SK-N-SH (cell line): Measurements from ENCODE around the gene LRP1.

Experiments used
- EP300 ChIP-seq, 2 experiments: IDR thresholded peaks; 2 replicates each; pipeline versions ENCODE4 v1.4.0 to v1.6.1; 2012; ENCODE audit warnings: borderline replicate concordance in 1 of 2, low read depth in 1 of 2, low read length in 1 of 2
- GATA2 ChIP-seq: sonication (generic); formaldehyde crosslinking; IDR thresholded peaks from 2 replicates; pipeline ENCODE4 v1.5.0; 2020; ENCODE audit warnings: mild to moderate bottlenecking, missing genetic modification reagents
- NFIC ChIP-seq: IDR thresholded peaks from 2 replicates; pipeline ENCODE4 v1.4.0; 2012; ENCODE audit warnings: borderline replicate concordance
- TAF1 ChIP-seq: IDR thresholded peaks from 2 replicates; pipeline ENCODE4 v1.6.1; 2012; ENCODE audit warnings: low read depth, mild to moderate bottlenecking, low read length, moderate library complexity, borderline replicate concordance
- TF ChIP-seq, protein P1 (sequence below): fragments of 200-600 bp; sonication (generic); IDR thresholded peaks from 2 replicates; pipeline ENCODE4 v1.6.1; 2017; ENCODE audit warnings: antibody characterized with exemption, mild to moderate bottlenecking, moderate library complexity

DNA sequence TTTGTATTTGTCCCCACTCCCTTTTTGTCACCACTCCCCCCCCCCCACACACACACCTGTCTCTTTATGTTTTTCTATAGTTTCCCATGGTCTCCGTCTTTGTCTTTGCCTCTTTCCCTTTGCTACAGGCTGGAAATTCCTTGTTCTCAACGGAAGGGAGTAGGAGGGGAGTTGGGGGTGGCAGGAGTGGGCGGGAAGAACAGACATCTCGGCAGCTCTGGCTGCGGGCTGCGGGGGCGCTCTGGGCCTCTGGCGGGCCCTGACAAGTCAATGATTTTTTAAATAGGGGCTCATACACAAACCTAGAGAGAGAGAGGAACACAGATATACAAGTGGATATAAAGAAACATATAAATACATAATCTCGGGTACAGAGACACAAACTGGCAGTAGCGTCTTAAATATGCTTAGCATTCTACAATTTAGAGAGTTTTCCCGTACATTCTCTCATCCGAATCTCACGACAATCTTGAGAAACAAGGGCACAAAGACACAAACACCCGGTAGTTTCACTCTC, 41.7 kb upstream of the LRP1 start:
- TF ChIP-seq, protein P1, sequence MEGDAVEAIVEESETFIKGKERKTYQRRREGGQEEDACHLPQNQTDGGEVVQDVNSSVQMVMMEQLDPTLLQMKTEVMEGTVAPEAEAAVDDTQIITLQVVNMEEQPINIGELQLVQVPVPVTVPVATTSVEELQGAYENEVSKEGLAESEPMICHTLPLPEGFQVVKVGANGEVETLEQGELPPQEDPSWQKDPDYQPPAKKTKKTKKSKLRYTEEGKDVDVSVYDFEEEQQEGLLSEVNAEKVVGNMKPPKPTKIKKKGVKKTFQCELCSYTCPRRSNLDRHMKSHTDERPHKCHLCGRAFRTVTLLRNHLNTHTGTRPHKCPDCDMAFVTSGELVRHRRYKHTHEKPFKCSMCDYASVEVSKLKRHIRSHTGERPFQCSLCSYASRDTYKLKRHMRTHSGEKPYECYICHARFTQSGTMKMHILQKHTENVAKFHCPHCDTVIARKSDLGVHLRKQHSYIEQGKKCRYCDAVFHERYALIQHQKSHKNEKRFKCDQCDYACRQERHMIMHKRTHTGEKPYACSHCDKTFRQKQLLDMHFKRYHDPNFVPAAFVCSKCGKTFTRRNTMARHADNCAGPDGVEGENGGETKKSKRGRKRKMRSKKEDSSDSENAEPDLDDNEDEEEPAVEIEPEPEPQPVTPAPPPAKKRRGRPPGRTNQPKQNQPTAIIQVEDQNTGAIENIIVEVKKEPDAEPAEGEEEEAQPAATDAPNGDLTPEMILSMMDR: peak; percentile 66
- TF ChIP-seq GATA2 (CRISPR knock-in tag) (no peak), TAF1 (no peak), NFIC (no peak), EP300 (IDR thresholded peaks at IDR 0.05; ENCODE audit: borderline replicate concordance in 1 of 2, low read depth in 1 of 2, low read length in 1 of 2) (no peak)
